Right ventricle myocardium inferior (tissue), 1 donor: ENCODE measurements around the gene SPOCK1. TPM values are rescaled to one million over a fixed set of nuclear protein-coding genes. Genes with fewer than 3 reads are reported as not detected.
"Not testable (repeated sequence)": the region's sequence is repeated elsewhere in the genome, so short reads cannot be mapped to it uniquely, and the experiment has no call there.

Source experiments
- ATAC-seq: fragments of 200-7000 bp; cut with Tn5 transposase; one replicate; pipeline ENCODE4 v1.9.1; 2020; ENCODE audit warnings: mild to moderate bottlenecking, moderate library complexity
- DNase-seq: peaks from one replicate; pipeline ENCODE4 v3.0.0; 2021; ENCODE audit errors: missing footprints
- intact Hi-C: fragments of 100-400 bp; cut with DNase I; formaldehyde crosslinking; loops from one replicate; pipeline ENCODE4 v1.11.0; 2022
- total RNA-seq: library from RNA; stranded (reverse); fragmentation: NEBNext Ultra II Directional; extraction: Animal tissue kit (Norgen Biotek cat#: 25700); gene quantifications from one replicate; pipeline ENCODE4 v1.2.1, GENCODE V29; 2021
- donor health status: DM: no; HTN: yes; CAD: no; lungs with severe emphysema.

SPOCK1 gene
- total RNA-seq, 1 donor from 2014 or later, result 35.5 TPM

GRCh38 chr5:136954142-136954541, 545.0 kb downstream of the SPOCK1 start:
- ATAC-seq, DNase-seq, intact Hi-C loops: not testable (repeated sequence)

GRCh38 chr5:136953346-136954069, 545.6 kb downstream of the SPOCK1 start:
- intact Hi-C loops, result not testable (repeated sequence)

GRCh38 chr5:136927571-136927970, 571.6 kb downstream of the SPOCK1 start:
- intact Hi-C loops, result no loop called here
- ATAC-seq (no peak), DNase-seq (no peak)

More at GRCh38 chr5:136953346-136954069, 545.6 kb downstream of the SPOCK1 start:
- DNase-seq, ATAC-seq: not testable (repeated sequence)

- intact Hi-C loops, result no loop called here
- DNase-seq (no peak), ATAC-seq (no peak)
Measured at GRCh38 chr5:136926073-136926472, 573.1 kb downstream of the SPOCK1 start.

Other genes starting within 250 kb of the SPOCK1 start
- 23.3 TPM for gene KLHL3, start 236.8 kb upstream of the SPOCK1 start, total RNA-seq